ENCODE results near the gene APOB. TPM values are rescaled to one million over a fixed set of nuclear protein-coding genes. Genes with fewer than 3 reads are reported as not detected.

Gene APOB
- total RNA-seq, 3 donors from 2014 or later: 3.2 to 5.6 (median 4.3) TPM

DNA sequence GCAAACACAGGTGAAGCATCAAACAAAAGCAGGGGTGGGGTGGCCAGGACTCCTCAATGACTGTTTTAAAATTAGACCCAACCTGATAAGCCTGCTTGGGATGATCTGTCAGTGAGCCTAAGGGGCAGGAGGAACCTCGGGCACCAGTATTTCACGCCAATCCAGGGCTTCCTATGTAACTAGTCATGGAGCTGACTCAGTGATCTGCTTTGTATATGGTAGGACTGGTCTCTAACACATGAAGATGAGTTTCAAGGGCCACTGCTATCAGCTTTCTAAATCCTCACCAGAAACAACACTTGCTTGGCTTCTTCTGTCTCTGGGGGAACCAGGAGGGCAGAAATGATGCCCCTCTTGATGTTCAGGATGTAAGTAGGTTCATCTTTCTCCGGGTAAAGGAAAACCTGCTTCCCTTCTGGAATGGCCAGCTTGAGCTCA, 6.2 kb downstream of the APOB start:
- H3K36me3 ChIP-seq: no peaks in the 10 kb centered on the region
- no peak overlapping the region for H3K27ac ChIP-seq
- no peaks in the 10 kb centered on the region for H3K9me3 ChIP-seq
- no peak for TF ChIP-seq POLR2AphosphoS5 (IDR thresholded peaks at IDR 0.05)
- H3K4me3 ChIP-seq: no peak overlapping the region
- intact Hi-C loops (cut with DNase I; ENCODE audit: low total_unique reads): no loop called here
- DNase-seq (ENCODE audit: low spot score in 2 of 2): no peak
- peaks cover 0 to 5% of the 10 kb centered on the region in 2 donors for H3K27me3 ChIP-seq
- H3K4me1 ChIP-seq: no peaks in the 10 kb centered on the region

GRCh38 chr2:21036708-21037670, 6.9 kb downstream of the APOB start:
- no peaks in the 10 kb centered on the region for H3K4me1 ChIP-seq
- peaks cover 0 to 5% of the 10 kb centered on the region in 2 donors for H3K27me3 ChIP-seq
- intact Hi-C loops (cut with DNase I; ENCODE audit: low total_unique reads): no loop called here
- no peaks in the 10 kb centered on the region for H3K9me3 ChIP-seq
- no peak overlapping the region for H3K4me3 ChIP-seq
- no peaks in the 10 kb centered on the region for H3K36me3 ChIP-seq
- no peak for DNase-seq (ENCODE audit: low spot score in 2 of 2)
- no peak overlapping the region for H3K27ac ChIP-seq
- no peak for TF ChIP-seq POLR2A (IDR thresholded peaks at IDR 0.05)
- TF ChIP-seq CTCF (IDR thresholded peaks at IDR 0.05): no peak
- no peak for TF ChIP-seq POLR2AphosphoS5 (IDR thresholded peaks at IDR 0.05)

DNA sequence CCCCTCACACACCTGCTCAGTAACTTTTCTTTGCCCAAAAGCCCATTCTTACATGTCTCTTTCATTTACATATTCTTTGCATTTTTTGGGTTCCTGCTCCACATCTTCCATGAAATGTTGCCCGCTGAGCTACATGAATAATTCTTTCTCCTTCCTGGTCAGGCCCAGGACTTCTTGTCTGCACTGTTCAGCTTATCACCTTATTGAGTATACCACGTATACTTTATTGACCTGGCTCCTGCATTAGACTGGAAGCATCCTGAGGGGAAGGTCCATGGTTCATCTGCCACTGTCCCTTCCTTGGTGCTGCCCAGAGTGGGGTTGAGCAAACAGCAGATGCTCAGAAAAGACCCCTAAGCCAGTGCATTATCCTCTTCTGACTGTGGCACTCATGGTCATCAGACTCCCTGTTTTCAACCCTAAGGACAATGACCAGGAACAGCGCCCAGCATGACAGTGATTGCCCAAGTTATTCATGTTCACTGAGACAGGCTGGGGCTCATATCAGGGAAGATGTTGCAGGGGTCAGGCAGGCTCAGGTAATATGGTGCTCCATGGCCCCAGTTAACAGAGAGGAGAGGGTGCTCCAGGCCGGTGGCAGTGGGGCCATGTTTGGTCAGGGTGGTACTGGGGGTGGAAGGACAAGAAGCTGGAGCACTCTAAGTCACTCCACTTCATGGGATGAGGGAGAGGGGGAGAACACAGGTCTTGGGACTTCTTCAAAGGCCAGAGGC, 7.7 kb downstream of the APOB start:
- DNase-seq (ENCODE audit: low spot score in 2 of 2): no peak
- TF ChIP-seq POLR2AphosphoS5 (IDR thresholded peaks at IDR 0.05) (no peak), POLR2A (IDR thresholded peaks at IDR 0.05) (no peak), CTCF (IDR thresholded peaks at IDR 0.05) (no peak)
- intact Hi-C loops (cut with DNase I; ENCODE audit: low total_unique reads): no loop called here

DNA sequence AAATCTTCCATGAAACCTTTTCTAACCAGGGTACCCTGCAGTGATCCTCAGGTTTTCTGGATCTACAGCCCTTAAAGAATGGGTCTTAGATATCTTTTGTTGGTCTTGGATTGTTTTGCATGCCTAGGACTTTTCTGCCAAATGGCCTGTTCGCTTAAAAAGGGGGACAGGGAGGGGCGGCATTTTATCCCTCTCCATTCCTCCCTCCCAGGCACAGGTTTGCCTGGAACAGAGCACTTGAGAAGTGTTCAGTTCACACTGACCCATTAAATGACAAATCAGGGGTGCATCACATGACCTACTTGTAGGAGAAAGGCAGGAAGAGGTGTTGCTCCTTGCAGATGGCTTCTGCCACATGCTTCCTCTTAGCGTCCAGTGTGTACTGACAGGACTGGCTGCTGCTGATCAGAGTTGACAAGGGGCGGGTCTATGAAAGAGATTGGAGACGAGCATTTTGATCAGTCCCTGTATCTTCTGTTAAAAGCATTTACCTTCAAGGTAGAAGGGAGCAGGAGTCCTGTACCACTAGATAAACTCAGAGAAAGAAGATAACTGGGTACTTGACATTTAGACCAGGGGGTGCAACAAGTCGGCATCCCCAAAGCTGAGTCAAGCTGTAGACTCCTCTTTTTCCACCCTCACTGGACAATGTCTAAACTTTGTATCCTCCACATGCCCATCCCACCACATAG, 8.4 kb downstream of the APOB start:
- Histone ChIP-seq H3K4me1 (no peaks in the 10 kb centered on the region), H3K4me3 (no peak overlapping the region), H3K9me3 (no peaks in the 10 kb centered on the region), H3K36me3 (no peaks in the 10 kb centered on the region), H3K27ac (no peak overlapping the region), H3K27me3 (no peaks in the 10 kb centered on the region)
- DNase-seq (ENCODE audit: low spot score in 2 of 2): no peak
- TF ChIP-seq POLR2AphosphoS5 (IDR thresholded peaks at IDR 0.05) (no peak), POLR2A (IDR thresholded peaks at IDR 0.05) (no peak), CTCF (IDR thresholded peaks at IDR 0.05) (no peak)
- intact Hi-C loops (cut with DNase I; ENCODE audit: low total_unique reads): no loop called here

More for the DNA sequence above, 7.7 kb downstream of the APOB start:
- Histone ChIP-seq H3K4me1 (no peaks in the 10 kb centered on the region), H3K27ac (no peak overlapping the region), H3K4me3 (no peak overlapping the region), H3K27me3 (peaks cover 0 to 1% of the 10 kb centered on the region in 2 donors), H3K36me3 (no peaks in the 10 kb centered on the region), H3K9me3 (no peaks in the 10 kb centered on the region)

DNA sequence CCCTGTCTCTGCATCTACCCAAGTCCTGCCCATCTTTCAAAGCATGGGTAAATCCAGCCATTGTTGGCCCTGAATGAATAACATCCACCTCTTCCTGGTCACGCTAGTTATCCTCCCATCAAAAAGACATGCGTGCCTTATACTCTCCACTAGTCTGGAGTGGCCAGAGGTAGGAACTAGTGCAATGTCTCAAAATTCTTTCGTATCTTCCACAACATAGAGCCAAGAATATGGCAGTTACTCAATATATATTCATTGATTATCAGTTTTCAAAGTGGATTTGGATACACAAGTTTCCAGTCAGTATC, 8.9 kb downstream of the APOB start:
- Histone ChIP-seq H3K4me3 (no peak overlapping the region), H3K9me3 (no peaks in the 10 kb centered on the region), H3K36me3 (no peaks in the 10 kb centered on the region), H3K27me3 (no peaks in the 10 kb centered on the region), H3K4me1 (no peaks in the 10 kb centered on the region), H3K27ac (no peak overlapping the region)
- DNase-seq (ENCODE audit: low spot score in 2 of 2): no peak
- no peak for TF ChIP-seq CTCF (IDR thresholded peaks at IDR 0.05)
- intact Hi-C loops (cut with DNase I; ENCODE audit: low total_unique reads): no loop called here

All from breast epithelium (tissue), 4 donors.